ENCODE measurements around the gene TRDN. TPM values are rescaled to one million over a fixed set of nuclear protein-coding genes. Genes with fewer than 3 reads are reported as not detected.

TRDN gene
- total RNA-seq, 1 donor from 2014 or later = 0.06 TPM

DNA sequence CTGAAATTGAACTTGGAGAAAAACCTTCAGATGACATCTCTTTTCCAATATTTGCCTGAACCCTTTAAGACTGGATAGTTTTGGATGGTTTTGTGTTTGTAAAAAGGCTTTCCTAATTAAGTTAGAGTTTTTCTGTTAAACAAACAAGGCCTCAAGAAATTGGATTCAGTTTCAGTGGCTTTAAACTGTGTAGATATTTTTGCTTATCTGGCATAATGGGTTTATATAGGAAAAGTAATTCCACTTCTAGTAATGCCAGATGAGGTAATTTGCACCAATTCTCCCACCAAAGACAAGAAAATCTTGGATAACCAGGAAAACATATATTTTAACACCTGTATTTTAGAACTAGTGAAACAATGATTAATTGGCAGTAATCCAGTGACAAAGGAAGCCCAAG is 12.0 kb upstream of the TRDN start:
- Histone ChIP-seq H3K4me1 (no peaks in the 10 kb centered on the region), H3F3A (ENCODE audit: low read depth) (no peaks in the 10 kb centered on the region), H2AFZ (replicated peaks) (no peak overlapping the region), H3K9ac (no peak overlapping the region), H3K27ac (no peak overlapping the region), H3K9me3 (ENCODE audit: low read depth) (no peaks in the 10 kb centered on the region), H3K4me2 (no peak overlapping the region), H3K79me2 (ENCODE audit: low read depth) (no peaks in the 10 kb centered on the region), H3K4me3 (no peak overlapping the region), H4K20me1 (ENCODE audit: low read depth) (no peaks in the 10 kb centered on the region), H3K36me3 (no peaks in the 10 kb centered on the region), H3K27me3 (no peaks in the 10 kb centered on the region)
- no peak overlapping the region for H3K4me3 Mint-ChIP-seq
- no peaks in the 10 kb centered on the region for H3K36me3 Mint-ChIP-seq
- H3K27ac Mint-ChIP-seq = no peak overlapping the region
- no peak for DNase-seq (ENCODE audit: low spot score)
- TF ChIP-seq EZH2phosphoT487 (IDR thresholded peaks at IDR 0.05) (no peak), EZH2 (IDR thresholded peaks at IDR 0.05) (no peak)
- TF ChIP-seq, protein P1, sequence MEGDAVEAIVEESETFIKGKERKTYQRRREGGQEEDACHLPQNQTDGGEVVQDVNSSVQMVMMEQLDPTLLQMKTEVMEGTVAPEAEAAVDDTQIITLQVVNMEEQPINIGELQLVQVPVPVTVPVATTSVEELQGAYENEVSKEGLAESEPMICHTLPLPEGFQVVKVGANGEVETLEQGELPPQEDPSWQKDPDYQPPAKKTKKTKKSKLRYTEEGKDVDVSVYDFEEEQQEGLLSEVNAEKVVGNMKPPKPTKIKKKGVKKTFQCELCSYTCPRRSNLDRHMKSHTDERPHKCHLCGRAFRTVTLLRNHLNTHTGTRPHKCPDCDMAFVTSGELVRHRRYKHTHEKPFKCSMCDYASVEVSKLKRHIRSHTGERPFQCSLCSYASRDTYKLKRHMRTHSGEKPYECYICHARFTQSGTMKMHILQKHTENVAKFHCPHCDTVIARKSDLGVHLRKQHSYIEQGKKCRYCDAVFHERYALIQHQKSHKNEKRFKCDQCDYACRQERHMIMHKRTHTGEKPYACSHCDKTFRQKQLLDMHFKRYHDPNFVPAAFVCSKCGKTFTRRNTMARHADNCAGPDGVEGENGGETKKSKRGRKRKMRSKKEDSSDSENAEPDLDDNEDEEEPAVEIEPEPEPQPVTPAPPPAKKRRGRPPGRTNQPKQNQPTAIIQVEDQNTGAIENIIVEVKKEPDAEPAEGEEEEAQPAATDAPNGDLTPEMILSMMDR (IDR thresholded peaks at IDR 0.05) = no peak
- H3K27me3 Mint-ChIP-seq (ENCODE audit: insufficient read depth, low read depth) = no peaks in the 10 kb centered on the region
- no peaks in the 10 kb centered on the region for H3K4me1 Mint-ChIP-seq
- peaks cover 6% of the 10 kb centered on the region for H3K9me3 Mint-ChIP-seq

DNA sequence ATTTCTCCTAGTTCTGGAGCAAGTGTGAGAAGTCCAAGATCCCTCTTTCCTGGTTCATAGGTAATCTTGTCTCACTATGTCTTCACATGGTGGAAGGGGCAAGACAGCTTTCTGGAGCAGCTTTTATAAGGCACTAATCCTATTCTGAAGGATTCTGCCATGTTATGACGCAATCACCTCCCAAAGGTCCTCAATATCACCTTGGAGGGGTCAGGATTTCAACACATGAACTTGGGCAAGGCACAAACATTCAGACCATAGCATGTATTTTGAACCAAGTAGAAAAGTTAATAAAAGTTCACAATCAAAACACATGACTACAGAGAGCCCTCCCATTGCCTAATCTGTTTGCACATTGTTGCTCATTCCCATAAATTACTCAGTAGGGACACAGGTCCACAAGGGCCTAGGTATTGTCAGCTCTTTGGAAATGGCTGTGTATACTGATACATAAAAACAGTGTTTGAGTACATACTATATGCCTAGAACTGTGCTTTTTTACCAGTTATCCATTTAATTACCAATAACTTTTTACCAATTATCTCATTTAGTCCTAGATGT is 11.3 kb upstream of the TRDN start:
- no peaks in the 10 kb centered on the region for H3K79me2 ChIP-seq (ENCODE audit: low read depth)
- DNase-seq (ENCODE audit: low spot score) = no peak
- Mint-ChIP-seq H3K36me3 (no peaks in the 10 kb centered on the region), H3K27ac (no peak overlapping the region), H3K9me3 (peaks cover 6% of the 10 kb centered on the region), H3K4me3 (no peak overlapping the region), H3K27me3 (ENCODE audit: insufficient read depth, low read depth) (no peaks in the 10 kb centered on the region), H3K4me1 (no peaks in the 10 kb centered on the region)
- no peaks in the 10 kb centered on the region for H3K9me3 ChIP-seq (ENCODE audit: low read depth)
- H3K4me1 ChIP-seq = no peaks in the 10 kb centered on the region
- H2AFZ ChIP-seq (replicated peaks) = no peak overlapping the region
- no peaks in the 10 kb centered on the region for H3K27me3 ChIP-seq
- H3K4me2 ChIP-seq = no peak overlapping the region
- H3K27ac ChIP-seq = no peak overlapping the region
- H4K20me1 ChIP-seq (ENCODE audit: low read depth) = no peaks in the 10 kb centered on the region
- TF ChIP-seq, protein P1 (IDR thresholded peaks at IDR 0.05) = no peak
- no peak for TF ChIP-seq EZH2 (IDR thresholded peaks at IDR 0.05)
- TF ChIP-seq EZH2phosphoT487 (IDR thresholded peaks at IDR 0.05) = no peak
- no peak overlapping the region for H3K9ac ChIP-seq
- H3K4me3 ChIP-seq = no peak overlapping the region
- H3F3A ChIP-seq (ENCODE audit: low read depth) = no peaks in the 10 kb centered on the region
- no peaks in the 10 kb centered on the region for H3K36me3 ChIP-seq

DNA sequence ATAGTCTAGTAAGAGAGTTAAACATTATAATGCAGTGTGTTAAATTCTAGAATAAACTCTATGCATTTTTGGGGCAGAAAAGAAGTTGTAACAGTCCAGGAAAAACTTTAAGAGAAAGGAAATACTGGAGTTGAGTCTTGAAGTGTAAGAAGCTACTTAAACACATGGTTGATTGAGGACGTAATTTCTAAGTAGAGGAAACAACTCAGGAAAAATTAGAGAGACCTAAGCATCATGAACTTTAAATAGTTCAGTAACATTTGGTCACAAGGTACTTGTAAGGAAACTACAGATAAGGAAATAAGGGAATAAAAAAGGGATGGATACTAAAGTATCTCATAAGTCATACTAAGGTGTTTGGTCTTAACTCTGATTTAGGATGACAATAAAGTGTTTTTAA is 4.7 kb upstream of the TRDN start:
- H3K4me1 ChIP-seq = peaks cover 13% of the 10 kb centered on the region
- no peak for DNase-seq (ENCODE audit: low spot score)
- no peak overlapping the region for H3K4me3 ChIP-seq
- no peaks in the 10 kb centered on the region for H3K36me3 ChIP-seq
- Mint-ChIP-seq H3K4me3 (no peak overlapping the region), H3K27ac (no peak overlapping the region), H3K36me3 (no peaks in the 10 kb centered on the region), H3K9me3 (peaks cover 3% of the 10 kb centered on the region), H3K4me1 (peaks cover 29% of the 10 kb centered on the region), H3K27me3 (ENCODE audit: insufficient read depth, low read depth) (no peaks in the 10 kb centered on the region)
- no peak overlapping the region for H3K9ac ChIP-seq
- H3K4me2 ChIP-seq = no peak overlapping the region
- no peak overlapping the region for H3K27ac ChIP-seq
- H2AFZ ChIP-seq (replicated peaks) = no peak overlapping the region
- H3K79me2 ChIP-seq (ENCODE audit: low read depth) = no peaks in the 10 kb centered on the region
- H3F3A ChIP-seq (ENCODE audit: low read depth) = no peaks in the 10 kb centered on the region
- H3K27me3 ChIP-seq = no peaks in the 10 kb centered on the region
- no peaks in the 10 kb centered on the region for H4K20me1 ChIP-seq (ENCODE audit: low read depth)
- TF ChIP-seq EZH2 (IDR thresholded peaks at IDR 0.05) (no peak), EZH2phosphoT487 (IDR thresholded peaks at IDR 0.05) (no peak)
- TF ChIP-seq, protein P1 (IDR thresholded peaks at IDR 0.05) = no peak
- no peaks in the 10 kb centered on the region for H3K9me3 ChIP-seq (ENCODE audit: low read depth)
